GM19328 (cell line): ENCODE results near the gene WDR72.
"Not testable (repeated sequence)": the region's sequence is repeated elsewhere in the genome, so short reads cannot be mapped to it uniquely, and the experiment has no call there.

ENCODE experiments used
- ATAC-seq: cut with Tn5 transposase; IDR thresholded peaks from one replicate; pipeline ENCODE4 v1.9.1; 2021; ENCODE audit warnings: mild to moderate bottlenecking, moderate library complexity; ENCODE audit not compliant: unreplicated experiment

WDR72 gene

DNA sequence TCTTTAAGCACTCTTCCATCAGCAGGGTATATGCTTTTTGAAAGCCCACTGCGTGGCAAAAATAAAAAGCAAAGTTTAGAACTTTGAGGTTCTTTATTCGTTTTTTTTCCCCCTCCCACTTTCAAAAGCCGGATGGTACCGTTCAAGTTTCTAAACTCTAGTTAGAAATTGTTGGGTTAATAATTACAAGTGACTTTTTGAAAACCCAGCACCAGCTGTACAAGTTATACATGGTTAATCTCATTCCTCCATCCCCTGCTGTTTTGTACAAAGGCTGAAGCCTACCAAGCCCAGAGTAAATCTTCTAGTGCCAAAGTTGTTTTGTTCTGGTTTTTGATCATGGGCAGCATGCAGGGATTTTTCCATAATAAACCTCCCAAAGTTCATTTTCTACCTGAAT lies 48.6 kb downstream of the WDR72 start:
- no peak for ATAC-seq

DNA sequence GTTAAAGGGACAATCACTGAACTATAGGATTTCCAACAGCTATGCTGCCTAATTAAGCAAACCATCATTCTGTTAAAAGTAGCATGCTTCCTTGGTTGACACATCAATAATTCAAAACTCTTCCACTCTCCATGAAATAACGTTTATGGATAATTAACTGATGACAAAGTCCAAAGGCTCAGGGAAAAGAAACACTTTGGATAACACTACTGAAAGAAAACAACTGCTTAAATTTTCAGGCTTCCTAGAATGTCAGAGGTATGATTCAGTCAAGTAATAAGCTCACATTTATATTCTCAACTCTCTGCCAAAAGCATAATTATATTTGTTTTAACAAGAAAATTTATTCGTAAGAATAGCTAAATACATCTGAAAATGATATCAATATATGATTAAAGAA lies 49.6 kb downstream of the WDR72 start:
- no peak for ATAC-seq

DNA sequence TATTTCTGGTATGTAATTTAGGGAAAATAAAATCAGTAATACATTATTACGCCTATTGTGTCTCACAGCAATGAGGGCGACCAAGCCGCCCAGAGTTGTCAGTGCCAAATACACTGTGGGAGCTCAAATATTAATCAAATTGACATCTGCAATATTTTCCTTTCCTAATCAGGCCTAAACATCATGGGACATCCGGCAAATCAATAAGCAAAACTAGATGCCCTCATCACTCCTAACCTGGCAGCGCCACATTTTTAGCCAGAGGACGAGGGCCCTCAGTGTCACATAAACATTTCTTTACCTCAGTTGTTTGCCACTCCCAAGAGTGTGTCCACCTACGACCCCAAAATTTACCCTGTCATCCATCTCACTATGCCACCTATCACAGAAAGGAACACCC lies 64.1 kb downstream of the WDR72 start:
- ATAC-seq, result no peak

DNA sequence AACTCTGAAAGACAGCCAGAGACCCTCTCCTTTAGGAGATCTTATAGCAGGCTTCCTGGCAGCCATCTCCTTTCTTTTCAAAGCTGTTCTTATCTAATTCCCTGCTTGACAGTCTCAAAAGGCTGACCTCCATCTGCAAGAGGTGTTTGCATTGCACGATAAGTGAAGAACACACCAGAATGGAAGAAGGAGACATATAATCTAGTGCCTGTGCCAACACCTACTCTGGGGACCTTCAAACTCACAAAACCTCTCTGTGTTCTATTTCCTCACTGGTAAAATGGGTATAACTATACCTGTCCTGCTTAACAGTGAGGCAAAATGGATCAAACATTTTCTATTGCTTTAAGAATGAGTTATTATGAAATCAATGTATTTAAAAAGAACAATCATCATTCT lies 65.0 kb downstream of the WDR72 start:
- ATAC-seq, result no peak

DNA sequence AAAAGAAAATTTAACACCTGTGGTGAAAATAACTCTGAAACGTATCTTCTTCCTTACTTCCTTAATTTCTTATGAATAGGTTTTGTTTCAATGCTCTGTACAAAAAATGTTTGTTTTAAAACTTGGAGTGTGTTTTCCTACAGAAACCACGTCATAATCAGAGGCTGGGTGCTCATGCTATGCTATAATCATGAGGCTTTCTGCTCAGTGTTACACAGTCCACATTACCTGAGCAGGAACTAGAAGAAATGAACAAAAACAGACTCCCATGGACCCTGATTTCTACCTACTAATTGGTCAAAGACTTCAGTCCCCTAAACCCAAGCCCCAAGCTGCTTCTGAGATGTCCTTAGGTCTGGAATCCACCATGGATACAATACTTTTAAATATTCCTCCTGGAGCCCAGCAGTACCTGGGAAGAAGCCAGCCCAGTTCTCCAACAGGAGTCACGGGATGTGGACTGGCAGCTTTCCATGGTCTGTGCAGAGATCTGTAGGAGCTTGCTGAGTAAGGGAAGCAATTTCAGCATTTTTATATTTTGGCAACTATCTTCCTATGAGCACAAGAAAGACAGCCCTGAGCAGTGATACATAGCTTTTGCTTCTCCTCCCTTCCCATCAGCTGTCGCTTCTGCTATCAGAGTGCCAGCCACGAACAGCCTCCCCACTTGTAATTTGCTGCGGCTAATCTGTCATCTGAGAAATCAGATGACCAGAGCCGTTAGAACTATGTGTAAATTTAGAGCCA lies 65.6 kb downstream of the WDR72 start:
- no peak for ATAC-seq

DNA sequence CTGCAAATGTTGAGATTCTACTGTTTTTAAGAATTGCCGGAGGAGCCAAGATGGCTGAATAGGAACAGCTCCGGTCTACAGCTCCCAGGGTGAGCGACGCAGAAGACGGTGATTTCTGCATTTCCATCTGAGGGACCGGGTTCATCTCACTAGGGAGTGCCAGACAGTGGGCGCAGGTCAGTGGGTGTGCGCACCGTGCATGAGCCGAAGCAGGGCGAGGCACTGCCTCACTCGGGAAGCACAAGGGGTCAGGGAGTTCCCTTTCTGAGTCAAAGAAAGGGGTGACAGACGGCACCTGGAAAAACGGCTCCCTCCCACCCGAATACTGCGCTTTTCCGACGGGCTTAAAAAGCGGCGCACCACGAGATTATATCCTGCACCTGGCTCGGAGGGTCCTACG lies 75.3 kb downstream of the WDR72 start:
- ATAC-seq, result not testable (repeated sequence)

DNA sequence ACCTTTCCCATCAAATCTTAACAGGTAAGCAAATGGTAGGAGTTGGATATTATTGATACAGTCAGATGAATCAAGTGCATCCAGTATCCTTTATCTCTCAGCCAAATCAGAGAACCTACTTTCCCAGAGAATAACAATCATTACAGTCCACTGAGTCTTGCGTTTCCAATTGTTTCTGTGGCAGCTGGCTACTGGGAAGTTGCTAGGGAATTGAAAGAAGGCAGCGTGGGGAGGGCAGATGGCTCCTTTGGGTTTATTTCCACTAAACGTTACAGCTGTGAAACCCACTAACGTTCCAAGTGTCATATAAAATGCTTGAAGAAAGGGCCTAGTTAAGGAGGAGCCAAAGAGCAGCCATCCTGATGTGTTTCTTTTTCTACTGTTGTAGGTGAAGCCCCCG lies 78.4 kb downstream of the WDR72 start:
- no peak for ATAC-seq

DNA sequence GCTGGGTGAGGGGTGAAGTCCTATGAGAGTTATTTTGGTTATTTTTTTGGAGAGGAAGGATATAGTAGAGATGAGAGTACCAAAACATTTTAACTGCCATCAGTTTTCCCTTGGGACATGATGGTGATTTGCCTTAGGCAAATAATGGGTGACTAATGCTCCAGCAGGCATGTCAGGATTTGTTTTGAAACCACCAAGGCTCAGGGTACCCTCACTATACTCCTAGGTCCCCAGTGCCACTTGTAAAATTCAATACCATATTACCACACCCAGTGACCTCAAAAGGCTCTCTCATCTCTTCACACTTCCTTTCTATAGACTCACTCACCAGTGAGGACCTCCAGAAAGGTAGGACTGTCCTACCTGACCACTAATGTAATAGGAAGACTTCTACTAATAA lies 83.6 kb downstream of the WDR72 start:
- no peak for ATAC-seq

DNA sequence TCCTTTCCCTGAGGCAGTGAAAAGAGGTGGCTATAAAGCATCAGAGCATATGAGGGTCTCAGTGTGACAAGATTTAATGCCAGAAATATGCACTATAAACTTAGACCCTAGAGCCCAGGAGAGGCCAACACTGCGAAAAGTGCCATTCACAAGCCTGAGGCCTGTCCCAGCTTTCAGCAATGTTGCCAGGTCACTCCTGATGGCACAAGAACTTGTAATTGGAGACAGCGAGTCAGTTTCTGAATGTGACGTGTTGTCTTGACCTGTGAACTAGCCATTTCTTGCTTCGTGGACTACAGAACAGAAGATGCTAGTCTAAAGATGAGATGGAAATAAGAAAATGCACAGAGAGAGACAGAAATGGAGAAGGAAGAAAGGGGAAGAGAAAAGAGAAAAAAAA lies 87.9 kb downstream of the WDR72 start:
- ATAC-seq, result no peak

DNA sequence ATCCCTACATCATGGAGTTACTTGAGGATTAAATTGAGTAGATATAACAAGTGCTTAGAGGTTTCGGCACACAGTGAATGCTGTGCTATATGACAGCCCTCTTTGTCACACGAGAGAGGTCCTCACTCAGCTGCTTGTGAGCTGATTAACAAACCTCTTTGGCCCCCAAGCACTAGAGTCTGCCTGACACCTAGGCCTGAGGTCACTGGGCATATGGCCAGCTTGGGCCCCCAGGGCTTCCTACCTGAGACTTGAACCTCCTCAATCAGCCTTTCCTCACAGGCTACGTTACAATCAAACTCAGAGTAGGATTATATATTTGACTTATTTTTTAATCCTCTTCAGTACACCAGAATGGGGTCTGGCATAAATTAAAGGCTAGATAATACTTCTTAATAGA lies 88.8 kb downstream of the WDR72 start:
- ATAC-seq, result no peak

DNA sequence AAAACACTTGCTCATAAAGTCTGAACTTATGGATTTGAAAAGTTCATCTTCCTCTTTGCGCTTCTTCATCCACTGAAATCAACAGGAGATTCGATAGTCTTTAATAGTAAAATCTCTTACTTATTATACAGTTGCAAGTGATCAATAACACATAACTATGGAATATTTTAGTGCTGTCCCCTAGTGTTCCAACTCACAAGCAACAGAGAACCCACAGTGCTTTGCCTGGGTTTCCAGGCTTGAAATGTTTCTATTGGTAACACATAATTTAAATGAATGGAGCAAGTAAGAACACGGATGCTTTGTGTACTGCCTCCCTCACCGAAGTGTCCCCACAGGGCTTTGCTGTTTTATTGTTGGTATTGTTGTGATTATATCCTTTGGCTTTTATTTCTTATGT lies 93.5 kb downstream of the WDR72 start:
- ATAC-seq, result no peak

DNA sequence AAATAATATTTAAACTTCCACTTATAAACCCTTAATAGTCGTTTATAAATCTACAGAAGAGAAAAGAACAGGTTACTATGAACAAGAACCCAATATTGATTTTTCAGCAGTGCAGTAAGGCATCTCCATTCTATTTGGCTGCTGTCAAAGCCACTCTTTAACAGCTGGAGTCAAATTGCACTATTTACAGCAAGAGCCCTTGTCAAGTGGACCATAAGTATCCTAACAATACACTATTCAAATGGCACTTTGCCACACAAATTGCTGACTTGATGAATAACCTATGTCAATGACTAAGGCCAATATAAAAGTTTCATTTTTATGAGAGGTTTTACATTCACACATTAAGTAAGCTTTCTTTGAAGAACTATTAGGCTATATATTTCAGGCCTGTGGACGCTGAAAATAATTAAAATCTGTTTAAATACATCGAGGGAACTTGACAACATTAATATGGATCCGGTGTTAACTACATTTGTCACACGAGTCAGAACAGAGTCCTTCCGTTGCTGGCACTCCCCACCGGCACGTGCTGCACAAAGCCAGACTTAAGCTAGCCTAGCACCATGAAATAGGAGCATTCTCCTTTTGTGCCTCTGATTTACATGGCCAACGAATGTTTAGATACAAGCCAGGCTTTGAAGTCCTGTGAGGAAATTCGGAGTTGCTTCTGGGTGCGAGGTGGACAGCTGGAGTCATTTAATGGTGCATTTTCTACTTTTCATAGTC lies 100.5 kb downstream of the WDR72 start:
- no peak for ATAC-seq

DNA sequence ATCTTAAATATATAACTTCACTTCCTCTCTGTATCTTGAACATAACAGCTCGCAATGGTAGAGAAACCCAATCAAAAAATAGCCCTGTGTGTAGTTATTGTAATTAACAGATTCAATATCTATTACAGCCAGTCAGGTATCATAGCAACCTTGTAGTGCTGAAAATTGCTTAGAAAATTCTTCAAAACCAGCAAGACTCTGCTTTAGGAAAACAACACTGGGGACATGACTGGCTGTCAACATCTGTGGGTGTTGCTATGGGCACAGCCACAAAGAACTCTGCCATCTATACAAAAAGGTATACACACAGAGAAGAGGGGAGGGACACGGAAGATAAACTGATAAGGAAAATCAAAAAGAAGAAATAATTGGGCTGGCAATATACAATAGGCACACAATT lies 101.2 kb downstream of the WDR72 start:
- no peak for ATAC-seq

DNA sequence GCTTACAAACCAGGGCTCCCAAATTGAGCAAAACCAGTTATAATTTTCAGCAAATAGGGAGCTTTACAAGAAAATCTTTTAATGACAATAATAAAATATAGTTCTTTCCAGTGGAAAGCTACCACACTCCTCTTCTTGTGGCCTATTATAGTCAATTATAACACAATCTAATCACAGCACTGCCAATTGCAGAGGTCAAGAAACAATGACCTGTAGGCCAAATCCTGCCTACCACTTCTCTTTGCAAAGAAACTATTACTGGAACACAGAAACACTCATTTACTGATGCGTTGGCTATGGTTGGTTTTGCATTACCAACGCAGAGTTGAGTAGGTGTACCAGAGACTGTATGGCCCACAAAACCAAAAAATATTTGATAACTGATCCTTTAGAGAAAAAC lies 110.5 kb downstream of the WDR72 start:
- ATAC-seq, result no peak

DNA sequence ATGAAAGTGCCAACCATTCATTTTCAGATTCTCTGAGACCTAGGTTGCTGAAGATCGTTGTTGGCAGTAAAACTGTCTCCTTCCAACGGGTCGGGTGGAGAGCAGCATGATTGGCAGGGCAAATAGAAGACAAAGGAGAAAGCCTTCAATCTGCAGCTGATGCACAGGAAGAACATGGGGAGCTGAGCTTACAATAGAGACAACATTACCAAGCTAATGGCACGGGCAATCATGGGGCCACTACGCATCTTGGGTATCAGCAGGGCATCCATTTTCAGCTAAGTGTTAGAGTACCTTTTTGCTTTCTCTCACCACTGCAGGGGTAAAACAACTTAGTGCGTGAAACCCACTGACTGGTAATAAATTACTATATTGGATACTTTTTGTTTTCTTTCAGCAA lies 114.8 kb downstream of the WDR72 start:
- no peak for ATAC-seq

DNA sequence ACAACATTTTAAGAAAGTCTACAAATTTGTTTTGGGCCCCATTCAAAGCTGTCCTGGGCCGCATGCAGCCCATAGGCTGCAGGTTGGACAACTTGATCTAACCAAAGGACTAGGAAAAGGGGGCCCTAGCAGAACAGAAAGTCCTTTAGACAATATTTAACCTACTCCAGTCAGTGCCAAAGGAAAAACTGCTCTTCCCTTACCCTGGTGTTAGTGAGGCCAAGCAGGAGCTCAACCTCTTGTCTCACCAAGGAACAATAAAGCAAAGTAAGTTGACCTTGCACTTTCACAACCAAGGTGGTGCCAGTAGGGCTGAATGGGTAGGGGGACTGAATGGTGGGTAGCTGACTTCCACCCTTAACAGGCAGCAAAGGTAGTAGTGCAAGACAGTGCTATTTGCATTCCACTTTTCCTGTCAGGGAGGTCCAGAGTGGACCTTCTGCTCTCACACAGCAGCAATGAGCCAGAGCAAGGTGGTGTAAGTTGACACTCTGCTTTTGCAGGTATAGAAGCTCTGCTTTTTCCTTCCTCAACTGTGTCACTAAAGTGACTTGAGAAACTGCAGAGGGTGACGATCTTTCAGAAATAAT lies 124.9 kb downstream of the WDR72 start:
- no peak for ATAC-seq

DNA sequence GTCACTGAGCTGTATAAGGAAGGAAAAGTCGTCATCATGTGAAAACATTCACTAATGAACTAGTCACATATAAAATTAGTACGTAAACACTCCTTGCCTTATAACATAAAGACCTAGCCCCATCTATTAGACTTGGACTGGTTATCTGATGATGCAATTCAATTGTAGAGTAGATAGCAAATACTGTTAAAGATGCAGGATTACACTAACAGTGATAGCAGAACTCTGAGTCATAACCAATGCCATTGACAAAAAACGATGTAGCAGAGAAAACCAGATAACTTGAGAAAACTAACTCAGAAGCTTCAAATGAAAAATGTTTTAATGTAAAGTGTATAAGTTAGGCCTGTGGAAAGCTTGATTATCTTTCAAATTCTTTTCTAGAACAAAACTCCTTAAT lies 132.2 kb downstream of the WDR72 start:
- ATAC-seq, result no peak

DNA sequence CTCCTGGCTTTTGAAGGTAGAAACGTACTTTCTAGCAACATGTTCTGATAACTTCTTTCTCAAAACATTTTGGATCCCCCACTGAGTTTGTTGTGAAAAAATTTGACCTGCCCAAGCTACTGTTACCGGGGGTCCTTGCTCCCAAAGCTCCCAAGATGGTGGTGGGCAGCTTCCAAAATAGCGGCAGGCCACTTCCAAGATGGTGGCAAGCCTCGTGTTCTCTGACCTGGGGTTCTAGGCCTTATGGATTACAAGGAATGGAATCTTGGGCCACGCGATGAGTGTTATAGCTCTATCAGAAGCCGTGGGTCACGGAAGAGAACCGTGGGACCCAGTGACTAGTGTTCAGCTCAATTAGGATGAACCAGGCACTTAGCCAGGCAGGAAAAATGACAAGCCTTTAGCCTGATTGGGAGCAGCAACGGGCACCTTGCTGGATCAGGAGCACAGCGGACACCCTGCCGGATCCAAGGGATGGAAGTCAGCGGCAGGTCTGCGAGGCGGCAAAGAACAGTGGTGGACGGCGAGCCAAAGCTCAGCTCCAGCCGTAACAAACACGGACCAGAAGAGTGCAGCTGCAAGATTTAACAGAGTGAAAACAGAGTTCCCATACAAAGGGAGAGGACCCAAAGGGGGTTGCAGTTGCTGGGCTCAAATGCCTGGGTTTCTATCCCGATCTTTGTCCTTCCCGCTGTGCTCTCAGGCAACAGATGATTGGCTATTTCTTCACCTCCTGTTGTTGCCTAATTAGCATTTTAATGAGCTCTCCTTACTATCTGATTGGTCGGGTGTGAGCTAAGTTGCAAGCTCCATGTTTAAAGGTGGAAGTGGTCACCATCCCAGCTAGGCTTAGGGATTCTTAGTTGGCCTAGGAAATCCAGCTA lies 133.3 kb downstream of the WDR72 start:
- ATAC-seq, result no peak

DNA sequence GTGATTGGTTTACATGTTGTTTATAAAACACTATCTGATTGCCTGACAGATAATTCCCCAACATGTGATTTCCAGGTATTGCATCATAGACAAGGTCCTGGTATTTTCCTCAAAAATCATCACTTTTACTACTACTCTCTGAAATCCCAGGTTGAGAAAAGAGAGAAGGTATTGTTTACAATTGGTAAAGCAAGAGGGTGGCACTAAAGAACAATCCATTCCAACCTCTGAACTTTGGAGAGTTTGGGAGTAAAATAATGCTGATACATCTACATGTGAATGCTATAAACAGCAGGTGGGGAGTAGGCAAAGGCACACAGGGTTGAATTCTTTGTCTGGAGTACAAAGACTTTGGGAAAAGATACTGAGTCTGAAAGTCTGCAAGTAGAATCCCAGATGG lies 134.2 kb downstream of the WDR72 start:
- no peak for ATAC-seq

DNA sequence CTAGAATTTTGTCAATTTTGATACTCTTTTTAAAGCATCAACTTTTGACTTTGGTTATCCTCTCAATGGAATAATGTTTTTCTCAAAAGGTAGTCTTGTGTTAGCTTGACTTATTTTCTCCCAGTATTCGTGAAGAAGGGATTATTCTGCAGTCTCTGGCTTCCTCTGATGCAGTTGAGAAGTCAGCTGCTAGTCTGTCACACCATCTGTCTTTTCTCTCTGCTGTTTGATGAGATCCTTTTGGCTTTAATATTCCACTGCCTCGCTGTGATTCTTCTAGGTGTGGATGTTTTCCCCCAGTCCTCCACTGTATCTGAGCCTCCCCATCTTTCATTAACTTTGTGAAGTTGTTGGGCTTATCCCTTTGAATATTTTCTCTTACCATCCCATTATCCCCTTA lies 141.0 kb downstream of the WDR72 start:
- ATAC-seq, result no peak

DNA sequence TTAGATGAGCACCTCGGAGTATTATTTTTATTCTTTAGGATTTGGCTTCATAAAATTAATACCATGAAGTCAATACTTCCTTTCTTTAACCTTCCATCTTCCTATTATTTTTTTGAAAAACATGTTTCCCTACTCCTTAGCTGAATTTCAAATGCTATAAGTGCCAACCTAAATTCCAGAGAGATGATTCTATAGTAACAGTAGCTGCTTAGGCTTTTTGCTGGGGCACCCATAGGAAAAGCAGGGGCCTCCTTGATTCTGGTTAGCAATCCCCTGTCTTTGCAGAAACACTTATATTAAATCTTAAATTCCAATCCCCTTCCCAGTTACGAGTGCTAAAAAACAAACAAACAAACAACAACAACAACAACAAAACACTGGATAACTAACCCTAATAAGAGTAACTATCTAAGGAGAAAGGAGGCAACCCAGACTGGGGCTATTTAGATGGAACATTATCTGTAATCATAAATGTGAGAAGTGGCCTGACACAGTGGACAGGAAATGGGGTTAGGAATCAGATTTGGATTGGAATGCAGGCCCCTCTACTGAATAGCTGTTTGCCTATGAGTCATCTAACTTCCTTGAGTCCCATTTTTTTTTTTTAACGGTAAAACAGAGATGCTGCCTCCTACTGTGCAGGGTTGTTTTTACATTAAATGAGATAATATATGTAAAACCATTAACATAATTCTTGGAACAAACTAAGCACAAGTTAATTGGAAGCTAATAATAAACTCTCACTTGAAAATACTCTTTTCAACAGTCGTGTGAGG lies 148.1 kb downstream of the WDR72 start:
- no peak for ATAC-seq
